Endothelial cell of umbilical vein (primary cell): Measurements from ENCODE around the gene NOBOX.

Source experiments
- CTCF ChIP-seq, 2 donors: IDR thresholded peaks; 1 replicate in 1 of 2; 2 replicates in 1 of 2; pipeline ENCODE4 v1.5.1; 2011; ENCODE audit warnings: low read length in 2 of 2, mild to moderate bottlenecking in 2 of 2, moderate library complexity in 2 of 2, control low read depth in 1 of 2, inconsistent platforms in 1 of 2, low read depth in 1 of 2; ENCODE audit not compliant: insufficient read depth in 1 of 2; ENCODE audit errors: extremely low read depth in 1 of 2
- EZH2 ChIP-seq: IDR thresholded peaks from 2 replicates; pipeline ENCODE4 v1.6.1; 2012; ENCODE audit warnings: borderline replicate concordance, low read depth, mild to moderate bottlenecking, moderate library complexity, low read length, inconsistent platforms; ENCODE audit not compliant: severe bottlenecking
- JUN ChIP-seq: IDR thresholded peaks from 2 replicates; pipeline ENCODE4 v1.6.1; 2011; ENCODE audit warnings: borderline replicate concordance, low read depth; ENCODE audit not compliant: insufficient read length, insufficient read depth
- POLR2A ChIP-seq: IDR thresholded peaks from 2 replicates; pipeline ENCODE4 v1.6.1; 2012; ENCODE audit warnings: low read depth, mild to moderate bottlenecking, control low read depth, low read length
- POLR2AphosphoS5 ChIP-seq: IDR thresholded peaks from 2 replicates; pipeline ENCODE4 v1.6.1; 2012; ENCODE audit warnings: low read depth, mild to moderate bottlenecking, control low read depth, low read length, moderate library complexity; ENCODE audit not compliant: insufficient read depth

- TF ChIP-seq CTCF (IDR thresholded peaks at IDR 0.05; ENCODE audit: extremely low read depth in 1 of 2, insufficient read depth in 1 of 2, low read depth in 1 of 2, low read length in 2 of 2) (no peak), POLR2A (no peak), POLR2AphosphoS5 (no peak), EZH2 (no peak), JUN (no peak)
Observed at GRCh38 chr7:144399946-144400345, 3.5 kb downstream of the NOBOX start.
